NCI-H146 (cell line): ENCODE measurements around the gene HLF.

ENCODE experiments used
- DNase-seq: peaks from one replicate; lab custom pipeline; 2025; lab: John Stamatoyannopoulos, UW

Gene HLF

DNA sequence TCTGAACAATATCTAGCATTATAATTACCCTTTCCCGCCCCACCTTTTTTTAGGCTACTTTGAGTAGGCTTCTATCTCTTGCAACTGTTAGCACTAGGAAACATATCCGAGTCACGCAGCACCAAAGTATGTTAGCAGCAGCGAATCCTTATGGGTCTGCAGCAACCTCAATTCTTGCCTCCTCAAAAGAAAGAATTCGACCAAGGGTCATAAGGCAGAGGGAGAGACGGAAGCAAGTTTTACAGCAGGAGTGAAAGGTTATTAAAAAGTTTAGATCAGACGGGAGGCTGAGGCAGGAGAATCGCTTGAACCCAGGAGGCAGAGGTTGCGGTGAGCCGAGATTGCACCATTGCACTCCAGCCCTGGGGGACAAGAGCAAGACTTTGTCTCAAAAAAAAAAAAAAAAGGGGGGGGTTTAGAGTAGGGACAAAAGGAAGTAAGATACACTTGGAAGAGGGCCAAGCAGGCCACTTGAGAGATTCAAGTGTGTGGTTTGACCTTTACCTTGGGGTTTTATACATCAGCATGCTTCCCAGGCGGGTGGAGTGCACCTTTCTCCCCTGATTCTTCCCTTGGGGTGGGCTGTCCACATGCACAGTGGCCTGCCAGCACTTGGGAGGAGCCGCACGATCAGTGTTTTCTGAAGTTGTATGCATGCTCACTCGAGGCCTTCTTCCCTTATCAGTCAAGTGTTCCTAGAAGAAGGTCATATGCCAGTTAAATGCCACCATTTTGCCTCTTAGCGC is 67.7 kb downstream of the HLF start:
- DNase-seq, result no peak

DNA sequence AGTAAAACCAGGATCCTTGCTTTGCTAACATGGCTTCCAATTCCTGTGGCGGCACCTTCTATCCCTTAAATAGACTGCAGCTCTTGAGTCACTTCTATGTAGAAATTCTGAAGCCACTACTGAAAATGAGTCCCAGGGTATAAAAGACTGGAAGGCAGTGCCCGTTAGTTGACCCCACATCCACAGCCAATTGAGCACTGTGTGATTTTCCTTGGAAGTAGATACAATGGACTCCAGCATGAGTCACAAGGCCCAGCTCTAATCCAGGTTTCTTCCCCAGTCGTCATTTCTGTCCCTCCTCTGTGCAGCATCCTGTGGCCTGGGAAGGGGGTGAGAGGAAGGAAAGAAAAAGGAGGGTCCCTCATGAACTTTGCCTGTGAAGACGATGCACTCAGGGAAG is 69.5 kb downstream of the HLF start:
- DNase-seq, result no peak

DNA sequence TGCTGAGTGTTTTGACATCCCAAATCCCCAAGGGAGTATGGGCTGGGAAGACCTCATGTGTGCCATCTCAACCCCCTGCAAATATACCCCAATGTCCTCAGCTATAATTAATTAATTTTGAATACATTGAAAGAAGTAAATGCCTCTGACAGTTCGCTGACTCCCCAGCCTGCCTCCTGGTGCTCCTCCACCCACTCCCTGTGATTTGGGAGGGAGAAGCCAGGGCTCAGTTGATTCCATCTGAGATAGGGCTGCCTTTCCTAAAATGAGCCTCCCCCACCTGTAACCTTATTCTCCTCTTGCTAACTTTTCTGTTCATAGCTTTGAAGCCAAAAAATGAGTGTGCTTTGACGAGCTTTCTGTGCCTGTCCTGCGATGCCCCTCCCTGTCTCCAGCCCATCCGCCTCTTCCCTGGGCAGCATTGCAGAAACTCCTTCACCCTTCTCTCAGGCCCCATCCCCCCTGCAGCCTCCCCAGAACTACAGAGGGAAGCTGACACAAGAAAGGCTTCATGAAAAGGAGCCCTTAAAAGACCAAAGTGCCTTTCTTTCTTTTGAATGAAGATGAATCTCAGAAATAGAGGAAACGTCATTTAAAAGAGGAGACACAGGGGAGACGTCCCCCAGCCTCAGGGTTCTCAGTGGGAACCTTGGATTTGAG is 70.3 kb downstream of the HLF start:
- no peak for DNase-seq

GRCh38 chr17:55335625-55336024 is 70.9 kb downstream of the HLF start:
- DNase-seq, result no peak

- DNase-seq, result no peak
These were observed 71.7 kb downstream of the HLF start for GRCh38 chr17:55336426-55336825.

- no peak for DNase-seq
These were observed 75.4 kb downstream of the HLF start for GRCh38 chr17:55340176-55340575.

DNA sequence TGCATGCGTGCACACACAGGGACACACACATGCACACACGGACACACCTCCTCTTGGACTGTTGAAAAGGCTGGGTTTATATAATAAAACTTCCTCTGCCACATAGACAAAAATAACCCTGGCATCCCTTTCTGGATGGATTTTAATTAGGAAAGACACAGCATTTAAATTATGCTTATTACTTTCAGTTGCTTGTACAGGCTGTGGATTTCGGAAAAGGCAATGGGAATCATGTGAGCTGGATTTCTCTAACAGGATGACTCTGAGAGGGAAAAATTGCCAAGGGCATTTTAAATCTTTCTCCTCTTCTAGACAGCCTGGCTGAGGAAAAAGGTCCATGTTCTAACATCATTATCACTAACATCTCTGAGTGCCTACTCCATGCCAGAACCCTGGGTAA is 75.9 kb downstream of the HLF start:
- DNase-seq, result no peak

GRCh38 chr17:55341432-55341831 is 76.7 kb downstream of the HLF start:
- DNase-seq, result no peak

DNA sequence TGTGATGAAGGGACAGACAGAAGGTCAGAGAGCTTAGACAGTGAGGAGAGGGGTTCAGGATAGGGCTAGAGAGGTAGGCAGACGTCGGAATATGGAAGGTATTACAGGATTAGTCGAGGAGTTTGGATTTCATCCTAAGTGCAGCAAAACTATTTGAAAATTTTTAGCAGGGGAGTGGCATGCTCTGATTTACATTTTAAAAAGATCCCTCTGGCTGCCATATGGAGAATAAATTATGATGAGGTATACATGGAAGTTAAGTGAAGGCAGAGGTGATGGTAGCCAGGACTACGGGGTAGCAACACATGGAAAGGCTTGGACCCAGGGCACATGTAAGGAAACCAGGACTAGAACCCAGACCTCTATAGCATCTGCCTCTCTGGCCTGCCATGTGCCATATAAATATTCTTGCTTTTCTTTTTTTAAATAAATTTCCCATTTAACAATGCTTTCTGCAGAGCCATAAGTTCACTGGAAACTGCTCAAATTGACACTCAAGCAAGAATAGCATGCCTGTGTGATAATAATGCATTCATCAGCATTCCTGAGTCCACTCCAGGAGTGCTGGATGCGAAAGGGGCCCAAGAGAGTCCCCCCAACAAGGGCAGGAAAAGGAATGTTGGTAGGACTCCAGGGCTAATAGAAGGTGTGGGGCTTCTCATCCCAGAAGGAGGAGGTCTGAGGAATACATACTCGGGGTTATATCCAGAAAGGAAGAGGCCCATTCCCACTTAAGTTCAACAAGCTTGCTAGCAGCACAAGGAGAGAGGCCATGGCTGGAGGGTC is 78.2 kb downstream of the HLF start:
- no peak for DNase-seq

DNA sequence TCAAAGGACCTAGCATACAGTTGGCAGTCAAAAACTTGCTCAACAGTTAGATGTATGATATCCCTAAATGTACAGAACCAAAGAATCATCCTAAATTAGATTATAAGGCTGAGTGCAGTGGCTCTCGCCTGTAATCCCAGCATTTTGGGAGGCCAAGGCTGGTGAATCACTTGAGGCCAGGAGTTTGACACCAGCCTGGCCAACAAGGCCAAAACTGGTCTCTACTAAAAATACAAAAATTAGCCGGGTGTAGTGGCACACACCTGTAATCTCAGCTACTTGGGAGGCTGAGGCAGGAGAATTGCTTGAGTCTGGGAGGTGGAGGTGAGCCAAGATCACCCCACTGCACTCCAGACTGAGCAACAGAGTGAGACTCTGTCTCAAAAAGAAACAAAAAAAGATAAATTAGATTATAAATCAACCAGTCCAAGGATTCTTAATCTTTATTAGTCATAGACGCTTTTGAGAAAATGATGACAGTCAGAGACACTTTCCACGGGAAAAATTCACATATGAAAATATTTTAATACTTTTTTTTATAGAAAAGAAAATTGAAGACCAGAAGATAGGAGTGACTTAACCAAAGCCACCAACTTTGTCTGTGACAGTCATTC is 79.2 kb downstream of the HLF start:
- DNase-seq, result no peak

- no peak for DNase-seq
These were observed 79.8 kb downstream of the HLF start for GRCh38 chr17:55344514-55344997.

DNA sequence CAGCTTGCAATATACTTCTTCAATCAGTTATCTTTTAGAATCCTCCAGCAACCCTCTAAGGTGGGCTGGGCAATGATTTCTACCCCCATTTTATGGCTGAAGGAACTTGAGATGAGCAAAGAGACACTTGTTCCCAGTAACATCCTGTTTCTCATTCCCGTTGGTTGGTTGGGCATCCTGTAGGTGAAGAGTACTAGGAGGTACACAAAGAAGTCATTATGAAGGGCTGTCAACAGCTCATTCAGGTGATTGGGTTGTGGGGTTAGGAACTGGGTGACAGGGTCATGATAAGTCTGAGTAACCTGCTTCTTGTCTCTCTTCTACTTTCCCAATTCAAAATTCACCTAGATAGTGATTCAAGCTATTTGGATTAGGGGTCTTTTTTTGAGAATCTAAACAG is 80.4 kb downstream of the HLF start:
- no peak for DNase-seq

GRCh38 chr17:55346658-55347057 is 81.9 kb downstream of the HLF start:
- DNase-seq, result no peak

- no peak for DNase-seq
These were observed 82.6 kb downstream of the HLF start for GRCh38 chr17:55347341-55347740.

- DNase-seq, result peak; percentile 40
These were observed 84.1 kb downstream of the HLF start for GRCh38 chr17:55348749-55349354.

- DNase-seq, result no peak
These were observed 86.1 kb downstream of the HLF start for GRCh38 chr17:55350825-55351205.

DNA sequence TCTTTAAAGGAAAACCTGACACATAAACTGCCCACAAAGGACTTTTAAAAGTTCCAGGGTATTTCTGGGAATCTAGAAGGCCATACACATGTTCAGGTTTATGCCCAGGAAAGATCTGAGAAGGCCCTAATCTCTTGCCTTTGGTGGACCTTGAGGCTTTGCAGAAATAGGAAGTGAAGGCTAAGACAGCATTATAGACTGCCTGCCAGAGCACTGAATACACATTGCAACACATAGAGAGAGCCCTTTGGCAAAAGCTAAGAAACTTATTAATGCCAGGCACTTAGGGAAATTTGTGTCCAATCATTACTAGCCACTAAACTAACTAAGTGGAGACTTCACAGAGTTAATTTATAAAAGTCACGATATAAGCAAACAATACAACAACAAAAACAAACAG is 86.5 kb downstream of the HLF start:
- DNase-seq, result no peak

- DNase-seq, result no peak
These were observed 89.2 kb downstream of the HLF start for GRCh38 chr17:55354010-55354409.

- DNase-seq, result no peak
These were observed 90.2 kb downstream of the HLF start for GRCh38 chr17:55354941-55355340.

DNA sequence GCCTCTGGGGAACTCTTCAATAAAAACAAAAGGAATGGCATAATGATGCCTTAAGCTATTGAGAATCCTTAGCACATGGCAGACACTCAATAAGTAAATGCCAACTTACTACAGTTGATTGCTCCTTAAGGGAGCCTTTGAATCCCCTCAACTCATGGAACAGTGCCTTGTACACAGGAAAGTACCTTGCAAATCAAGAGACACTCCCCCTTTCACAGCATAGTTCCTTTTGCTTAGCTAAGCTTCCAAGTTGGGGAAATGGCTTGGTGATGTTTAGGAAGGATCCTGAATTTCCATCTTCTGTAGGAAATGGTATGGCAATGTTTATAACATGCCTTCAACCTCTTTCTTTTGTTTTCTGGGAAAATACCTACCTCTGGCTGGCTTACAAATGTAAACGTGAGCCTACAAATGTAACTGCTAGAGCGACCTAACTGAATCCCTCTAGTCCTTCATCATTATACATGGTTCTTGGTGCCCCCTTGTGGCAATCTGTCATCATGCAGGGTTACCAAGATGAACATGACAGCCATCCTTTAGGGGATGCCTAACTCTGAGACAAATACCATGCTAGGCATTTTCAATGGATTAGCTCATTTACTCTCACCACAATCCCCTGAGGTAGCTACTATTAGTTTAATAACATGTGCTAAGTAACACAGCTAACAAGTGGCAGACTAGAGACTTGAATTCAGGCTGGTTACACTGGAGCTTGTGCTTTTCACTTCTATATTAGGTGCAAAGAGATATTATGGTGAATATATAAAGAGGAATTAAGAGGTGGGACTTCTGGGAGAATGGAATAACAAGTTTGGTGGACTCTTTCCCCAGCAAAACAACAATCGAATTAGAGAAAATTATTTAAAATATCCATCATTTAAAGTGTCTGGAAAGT is 91.9 kb downstream of the HLF start:
- peak; percentile 30 for DNase-seq

- no peak for DNase-seq
These were observed 96.2 kb downstream of the HLF start for GRCh38 chr17:55360971-55361370.
